Measurements from ENCODE around the gene RALGPS1.
A peak's percentile ranks its signal among the peaks of the same experiment; 100 is the strongest.

- TF ChIP-seq CTCF (IDR thresholded peaks at IDR 0.05 in 4 of 5, conservative IDR thresholded peaks at IDR 0.05 in 1 of 5), result peak in 1 of 5 experiments; percentile 28
- peak; percentile 72 to 93 for TF ChIP-seq POLR2A (IDR thresholded peaks at IDR 0.05)
Measured at GRCh38 chr9:127122176-127123063, 207.8 kb downstream of the RALGPS1 start, which contains the start of gene ANGPTL2.

All from gastrocnemius medialis (tissue), 4 donors.